ENCODE results near the gene DLG2.

DNA sequence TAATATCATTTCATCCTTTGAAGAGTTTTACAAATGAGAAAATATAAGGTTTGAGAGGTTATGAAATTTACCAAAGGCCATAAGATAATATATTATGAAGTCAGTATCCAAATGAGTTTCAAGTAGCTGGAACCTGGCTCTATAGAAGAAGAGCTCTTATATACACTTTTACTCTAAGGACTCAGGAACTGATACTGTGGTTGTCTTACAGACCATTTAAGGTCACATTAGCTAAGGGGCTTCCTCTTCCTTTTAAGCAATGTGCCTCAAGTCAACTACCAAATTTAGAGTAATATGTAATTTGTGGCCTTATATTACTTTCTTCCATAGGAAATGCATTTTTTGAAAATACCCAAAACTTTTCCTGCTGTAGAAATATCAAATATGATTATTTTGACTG is 369.3 kb downstream of the DLG2 start:
- TF ChIP-seq, protein P1, sequence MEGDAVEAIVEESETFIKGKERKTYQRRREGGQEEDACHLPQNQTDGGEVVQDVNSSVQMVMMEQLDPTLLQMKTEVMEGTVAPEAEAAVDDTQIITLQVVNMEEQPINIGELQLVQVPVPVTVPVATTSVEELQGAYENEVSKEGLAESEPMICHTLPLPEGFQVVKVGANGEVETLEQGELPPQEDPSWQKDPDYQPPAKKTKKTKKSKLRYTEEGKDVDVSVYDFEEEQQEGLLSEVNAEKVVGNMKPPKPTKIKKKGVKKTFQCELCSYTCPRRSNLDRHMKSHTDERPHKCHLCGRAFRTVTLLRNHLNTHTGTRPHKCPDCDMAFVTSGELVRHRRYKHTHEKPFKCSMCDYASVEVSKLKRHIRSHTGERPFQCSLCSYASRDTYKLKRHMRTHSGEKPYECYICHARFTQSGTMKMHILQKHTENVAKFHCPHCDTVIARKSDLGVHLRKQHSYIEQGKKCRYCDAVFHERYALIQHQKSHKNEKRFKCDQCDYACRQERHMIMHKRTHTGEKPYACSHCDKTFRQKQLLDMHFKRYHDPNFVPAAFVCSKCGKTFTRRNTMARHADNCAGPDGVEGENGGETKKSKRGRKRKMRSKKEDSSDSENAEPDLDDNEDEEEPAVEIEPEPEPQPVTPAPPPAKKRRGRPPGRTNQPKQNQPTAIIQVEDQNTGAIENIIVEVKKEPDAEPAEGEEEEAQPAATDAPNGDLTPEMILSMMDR (IDR thresholded peaks at IDR 0.05): no peak
- no peak for TF ChIP-seq POLR2A (IDR thresholded peaks at IDR 0.05)

Measured in uterus (tissue), 2 donors.